A204.1 (cell line): ENCODE results near the gene ITPRIPL2.

Experiments
- FAIRE-seq: peaks from 2 replicates; lab custom pipeline; 2012; peaks lifted over from hg19 to GRCh38; lab: Jason Lieb, UNC

The ITPRIPL2 gene

DNA sequence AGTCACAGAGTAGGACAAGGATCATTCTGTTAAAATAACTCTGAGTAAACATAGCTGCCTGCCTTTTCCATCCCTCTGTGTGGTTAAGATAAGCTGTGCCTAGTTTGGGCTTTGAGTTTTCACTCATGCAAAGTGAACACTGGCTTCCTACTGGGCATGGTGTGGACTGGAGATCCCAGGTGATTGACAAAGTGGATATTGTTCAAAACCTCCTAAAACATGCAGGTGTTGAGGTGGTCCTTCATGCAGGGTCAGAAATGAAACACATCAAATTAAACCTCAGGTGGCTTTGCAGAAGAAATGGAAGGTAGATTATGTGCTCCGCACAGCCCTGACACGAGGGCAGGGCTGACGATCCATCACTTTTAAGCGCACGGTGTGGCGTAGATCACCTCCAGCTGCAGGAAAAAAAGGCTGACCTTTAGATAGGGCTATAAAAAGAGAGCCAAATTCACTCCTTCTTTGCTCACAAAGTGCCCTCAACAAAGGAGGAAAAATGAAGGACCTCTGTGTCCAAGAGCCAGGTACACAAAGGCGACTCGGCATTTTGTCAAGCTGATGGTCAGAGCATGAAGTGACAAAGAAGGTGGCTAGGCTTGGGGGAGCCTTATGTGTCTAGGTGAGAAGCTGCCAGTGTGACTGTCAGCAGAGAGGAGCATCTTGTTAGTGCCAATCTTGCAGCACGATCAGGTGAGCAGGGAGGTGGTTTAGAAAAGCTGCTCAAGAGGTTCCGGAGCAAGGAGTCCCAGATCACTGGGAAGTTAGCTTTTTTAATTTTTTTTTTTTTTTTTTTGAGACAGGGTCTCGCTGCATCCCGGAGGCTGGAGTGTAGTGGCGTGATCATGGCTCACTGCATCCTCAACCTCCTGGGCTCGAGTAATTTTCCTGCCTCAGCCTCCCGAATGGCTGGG is 19.9 kb upstream of the ITPRIPL2 start:
- FAIRE-seq: no peak

DNA sequence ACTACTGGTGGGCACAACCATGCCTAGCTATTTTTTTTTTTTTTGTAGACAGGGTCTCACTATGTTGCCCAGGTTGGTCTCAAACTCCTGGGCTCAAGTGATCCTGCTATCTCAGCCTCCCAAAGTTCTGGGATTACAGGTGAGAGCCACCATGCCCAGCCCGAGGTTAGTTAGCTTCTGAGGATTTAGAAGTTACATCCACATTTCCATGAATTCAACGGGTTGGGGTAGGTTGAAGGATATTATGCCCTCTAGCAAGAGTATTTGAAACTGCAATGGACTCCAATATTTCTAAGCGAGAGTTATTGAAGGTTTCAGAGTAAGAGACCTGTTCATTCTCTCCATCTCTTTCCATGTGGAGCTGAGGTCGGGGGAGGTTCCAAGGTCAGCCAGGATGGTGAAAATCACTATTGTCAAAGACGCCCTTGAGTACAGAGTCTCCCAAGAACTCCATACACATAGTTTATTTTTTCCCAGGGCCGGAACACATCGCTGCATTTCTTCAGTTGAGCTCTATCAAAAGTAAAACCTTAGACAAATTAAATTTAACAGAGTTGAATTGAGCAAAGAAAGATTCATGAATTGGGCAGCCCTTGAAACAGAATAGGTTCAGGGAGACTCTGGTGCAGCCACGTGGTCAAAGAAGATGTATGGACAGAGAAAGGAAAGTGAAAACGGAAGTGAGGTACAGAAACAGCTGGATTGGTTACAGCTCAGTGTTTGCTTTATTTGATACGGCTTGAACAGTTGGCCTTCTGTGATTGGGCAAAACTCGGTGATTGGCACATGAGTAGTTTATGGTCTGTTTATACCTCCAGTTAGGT is 19.0 kb upstream of the ITPRIPL2 start:
- FAIRE-seq: no peak

DNA sequence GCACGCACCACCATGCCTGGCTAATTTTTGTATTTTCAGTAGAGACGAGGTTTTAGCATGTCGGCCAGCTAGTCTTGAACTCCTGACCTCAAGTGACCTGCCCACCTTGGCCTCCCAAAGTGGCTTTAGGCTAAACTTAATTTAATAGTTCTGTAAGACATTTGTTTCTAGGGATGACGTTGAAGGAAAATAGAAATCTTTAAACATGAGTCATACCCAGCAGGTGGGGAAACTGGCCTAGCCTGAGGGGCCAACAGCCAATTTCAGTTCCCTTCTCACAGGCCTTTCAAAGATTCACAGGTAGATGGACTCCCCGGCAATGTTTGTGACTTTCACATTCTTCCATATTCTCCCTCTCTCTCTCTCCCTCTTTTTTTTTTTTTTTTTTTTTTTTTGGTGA is 18.1 kb upstream of the ITPRIPL2 start:
- FAIRE-seq: no peak

DNA sequence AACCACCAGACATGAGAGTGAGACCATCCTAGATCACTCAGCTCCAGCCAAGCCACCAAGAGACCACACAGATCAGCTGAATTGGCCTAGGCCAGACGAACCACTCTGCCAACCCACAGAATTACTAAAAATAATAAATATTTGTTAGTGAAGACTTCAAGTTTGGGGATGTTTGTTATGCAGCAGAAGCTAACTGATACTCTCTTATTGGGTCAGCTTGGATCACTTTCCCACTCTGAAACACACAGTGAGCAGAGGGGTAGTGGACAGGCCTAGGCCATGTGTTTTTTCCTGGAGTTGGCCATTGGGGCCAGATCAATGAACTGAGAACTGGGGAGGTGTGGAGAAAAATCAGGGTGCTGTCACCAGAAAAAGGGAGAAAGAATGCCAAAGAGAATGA is 15.6 kb upstream of the ITPRIPL2 start:
- no peak for FAIRE-seq

DNA sequence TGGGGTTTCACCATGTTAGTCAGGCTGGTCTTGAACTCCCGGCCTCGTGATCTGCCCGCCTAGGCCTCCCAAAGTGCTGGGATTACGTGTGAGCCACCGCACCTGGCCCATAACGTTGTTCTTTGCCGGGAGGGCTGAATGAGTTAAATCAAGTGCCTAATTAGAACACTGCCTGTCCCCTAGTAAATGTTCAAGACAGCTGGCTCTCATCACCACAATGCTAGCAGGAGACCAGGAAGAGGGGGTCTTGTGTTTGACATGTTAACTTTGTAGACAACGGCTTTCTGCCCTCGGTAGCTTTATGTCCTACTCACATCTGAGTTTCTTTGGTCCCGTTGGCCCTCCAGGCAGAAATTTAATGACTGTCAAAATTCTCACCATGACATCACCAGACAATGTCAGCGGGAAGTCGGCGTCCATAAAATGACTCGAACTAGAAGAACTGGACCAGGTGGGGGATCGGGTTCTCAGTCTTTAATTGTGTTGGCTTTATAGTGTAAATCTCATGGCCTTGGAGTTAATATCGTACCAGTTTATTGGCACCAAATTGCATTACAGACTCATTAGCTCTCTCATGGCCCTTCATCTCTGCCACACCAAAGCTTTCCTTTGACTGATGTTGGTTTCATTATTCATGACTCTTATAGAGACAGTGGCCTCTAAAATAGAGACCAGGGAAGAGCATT is 11.4 kb upstream of the ITPRIPL2 start:
- FAIRE-seq: no peak

DNA sequence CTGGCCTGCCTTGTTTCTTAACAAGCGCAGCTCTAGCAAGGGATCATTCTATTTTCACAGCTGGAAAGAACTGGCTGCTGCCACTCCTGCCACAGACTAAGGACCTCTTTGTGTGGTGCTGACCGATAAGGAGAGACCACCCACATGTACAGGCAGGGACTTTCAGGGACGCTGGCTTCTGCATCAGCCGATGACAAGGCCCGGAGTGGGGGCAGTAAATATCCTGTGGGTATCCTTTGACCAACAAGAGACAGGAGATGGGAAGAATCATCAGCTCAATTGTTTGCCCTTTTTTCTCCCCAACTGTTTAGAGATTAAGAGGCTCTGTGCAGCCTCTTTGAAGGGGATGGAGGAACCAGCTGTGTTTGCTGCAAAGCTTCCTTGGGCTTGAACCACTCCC is 9.2 kb upstream of the ITPRIPL2 start:
- no peak for FAIRE-seq

DNA sequence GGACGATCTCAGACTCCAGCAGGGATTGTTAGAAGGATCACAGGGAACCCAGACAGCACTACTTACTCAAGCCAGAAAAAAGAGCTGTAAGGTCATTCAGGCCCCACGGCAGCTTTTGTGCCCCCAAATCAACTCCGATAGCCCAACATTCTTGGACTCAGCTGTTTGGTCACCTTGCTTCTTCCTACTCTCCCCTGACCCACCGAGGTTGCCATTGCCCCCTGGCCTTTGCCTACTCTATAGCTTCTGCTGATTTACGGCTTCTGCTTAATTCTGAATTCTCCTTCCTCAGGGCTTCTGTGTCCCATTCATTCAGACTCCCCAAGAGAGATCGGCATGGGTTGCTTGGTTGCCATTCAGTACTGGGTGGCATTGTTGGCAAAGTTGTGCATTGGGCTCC is 8.6 kb upstream of the ITPRIPL2 start:
- no peak for FAIRE-seq

DNA sequence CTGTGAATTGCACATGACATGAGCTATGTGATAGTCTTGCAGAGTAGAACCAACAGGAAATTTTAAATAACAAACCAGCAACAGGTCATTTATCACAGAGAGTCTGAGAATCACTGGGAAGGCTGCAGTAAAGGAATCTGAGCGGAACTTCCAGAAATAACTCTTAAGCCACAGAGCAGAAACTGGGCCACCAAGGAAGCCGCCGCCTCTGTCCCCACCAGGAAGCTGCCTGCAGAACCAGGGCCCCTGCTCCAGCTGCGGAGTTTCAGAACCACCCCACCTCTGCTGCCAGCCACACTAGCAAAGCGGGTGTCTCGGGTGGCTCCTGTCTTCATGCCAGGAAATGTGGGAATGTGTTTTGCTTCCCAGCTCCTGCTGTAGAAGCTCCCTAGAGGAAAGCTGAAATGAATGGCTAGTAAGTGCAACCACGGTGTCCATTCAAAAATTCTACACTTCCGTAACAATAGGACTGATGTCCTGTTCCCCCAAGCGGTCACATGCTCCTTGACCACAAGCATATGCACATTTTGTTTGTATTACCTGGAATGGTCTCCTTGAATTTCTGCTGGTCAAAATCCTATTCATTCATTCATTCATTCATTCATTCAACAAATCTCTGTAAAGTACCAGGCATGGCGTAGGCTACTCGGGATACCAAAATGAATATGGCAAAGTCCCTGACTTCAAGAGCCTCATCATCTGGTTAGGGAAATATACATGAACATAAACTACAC is 7.7 kb upstream of the ITPRIPL2 start:
- FAIRE-seq: no peak

DNA sequence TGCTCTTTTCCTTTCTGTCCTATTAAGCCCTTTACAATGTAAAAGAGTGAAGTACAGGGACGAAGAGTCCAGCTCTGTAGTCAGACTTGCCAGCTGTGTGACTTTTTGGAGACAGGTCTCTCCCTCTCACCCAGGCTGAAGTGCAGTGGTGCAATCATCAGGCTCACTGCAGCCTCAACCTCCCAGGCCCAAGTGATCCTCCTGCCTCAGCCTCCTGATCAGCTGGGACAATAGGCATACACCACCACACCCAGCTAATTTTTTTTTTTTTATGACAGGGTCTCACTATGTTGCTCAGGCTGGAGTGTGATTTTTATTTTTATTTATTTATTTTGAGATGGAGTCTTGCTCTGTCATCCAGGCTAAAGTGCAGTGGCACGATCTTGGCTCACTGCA is 7.1 kb upstream of the ITPRIPL2 start:
- FAIRE-seq: no peak

DNA sequence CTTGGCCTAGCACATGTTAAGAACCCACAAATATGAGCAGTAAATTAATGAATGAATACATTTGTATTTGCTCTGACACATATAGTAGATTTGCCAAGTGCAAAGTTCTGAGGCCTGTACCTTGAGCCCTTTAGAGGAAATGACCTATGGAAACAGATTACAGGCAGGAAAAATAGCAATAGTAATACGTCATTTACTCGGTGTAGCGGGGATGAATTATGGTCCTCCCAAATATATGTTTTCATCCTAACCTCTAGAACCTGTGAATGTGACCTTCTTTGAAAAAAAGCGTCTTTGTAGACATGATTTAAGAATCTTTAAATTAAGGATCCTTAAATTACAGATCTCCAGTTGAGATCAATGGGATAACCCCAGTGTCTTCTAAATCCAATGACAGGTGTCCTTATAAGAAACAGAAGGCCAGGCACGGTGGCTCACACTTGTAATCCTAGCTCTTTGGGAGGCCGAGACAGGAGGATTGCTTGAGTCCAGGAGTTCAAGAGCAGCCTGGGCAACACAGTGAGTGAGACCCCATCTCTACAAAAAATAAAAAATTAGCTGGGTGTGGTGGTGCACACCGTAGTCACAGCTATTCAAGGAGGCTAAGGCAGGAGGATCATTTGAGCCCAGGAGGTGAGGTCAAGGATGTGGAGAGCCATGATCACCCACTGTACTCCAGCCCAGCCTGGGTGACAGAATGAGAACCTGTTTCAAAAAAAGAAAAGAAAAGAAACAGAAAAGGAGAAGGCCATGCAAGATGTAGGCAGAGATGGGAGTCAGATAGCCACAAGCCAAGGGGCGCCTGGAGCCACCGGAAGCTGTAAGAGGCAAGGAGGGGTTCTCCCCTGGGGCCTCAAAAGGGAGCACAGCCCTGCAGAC is 5.1 kb upstream of the ITPRIPL2 start:
- FAIRE-seq: no peak

DNA sequence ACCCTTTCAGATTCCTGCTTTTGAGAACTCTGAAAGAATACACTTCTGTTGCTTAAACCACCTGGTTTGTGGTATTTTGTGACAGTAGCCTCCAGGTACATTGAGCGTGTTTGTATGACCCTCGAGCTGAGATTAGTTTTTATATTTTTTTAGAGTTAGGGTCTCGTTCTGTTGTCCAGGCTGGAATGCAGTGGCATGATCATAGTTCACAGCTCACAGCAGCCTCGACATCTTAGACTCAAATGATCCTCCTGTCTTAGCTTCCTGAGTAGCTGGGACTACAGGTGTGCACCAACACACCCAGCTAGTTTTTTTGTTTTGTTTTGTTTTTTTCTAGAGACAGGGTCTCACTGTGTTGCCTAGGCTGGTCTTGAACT is 4.5 kb upstream of the ITPRIPL2 start:
- FAIRE-seq: no peak

DNA sequence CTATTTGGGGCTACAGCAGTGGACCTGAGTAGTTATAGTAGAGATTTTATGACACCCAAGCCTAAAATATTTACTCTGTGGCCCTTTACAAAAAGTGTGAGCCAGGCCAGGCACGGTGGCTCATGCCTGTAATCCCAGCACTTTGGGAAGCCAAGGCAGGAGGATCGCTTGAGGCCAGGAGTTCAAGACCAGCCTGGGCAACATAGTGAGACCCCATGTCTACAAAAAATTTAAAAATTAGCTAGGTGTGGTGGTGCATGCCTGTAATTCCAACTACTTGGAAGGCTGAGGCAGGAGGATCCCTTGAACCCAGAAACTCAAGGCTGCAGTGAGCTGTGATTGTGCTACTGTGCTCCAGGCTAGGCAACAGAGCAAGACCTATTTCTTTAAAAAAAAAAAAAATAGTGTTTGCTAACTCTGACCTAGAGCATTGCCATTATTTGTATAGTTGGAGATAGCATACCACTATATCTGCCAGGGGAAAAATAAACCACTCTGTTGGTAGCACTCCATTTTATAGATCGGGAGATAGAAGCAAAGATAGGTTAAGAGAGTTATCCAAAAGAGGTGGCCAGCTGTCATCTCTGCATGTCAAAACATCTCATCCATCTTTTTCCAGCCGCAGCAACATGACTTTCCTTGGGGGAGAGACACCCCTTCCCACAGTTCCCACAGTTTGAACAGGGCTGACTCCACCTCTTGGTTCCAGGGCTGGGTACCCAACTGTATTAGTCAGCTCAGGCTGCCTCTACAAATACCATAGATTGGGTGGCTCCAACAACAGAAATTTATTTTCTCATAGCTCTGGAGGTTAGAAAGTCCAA is 3.0 kb upstream of the ITPRIPL2 start:
- FAIRE-seq: no peak

DNA sequence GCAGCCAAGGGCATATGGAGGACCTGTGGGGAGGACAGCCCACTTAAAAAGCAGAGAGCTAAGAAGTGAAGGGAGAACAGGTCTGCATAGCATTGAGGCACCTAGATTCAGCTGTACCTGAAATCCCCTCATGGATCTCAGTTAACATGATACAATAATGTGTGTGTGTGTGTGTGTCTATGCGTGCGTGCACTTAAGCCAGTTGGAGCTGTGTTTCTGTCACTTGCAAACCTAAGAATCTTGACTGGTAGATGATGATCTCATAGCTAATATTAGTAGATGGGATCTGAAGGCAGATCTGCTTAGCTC is 1.7 kb upstream of the ITPRIPL2 start:
- no peak for FAIRE-seq

DNA sequence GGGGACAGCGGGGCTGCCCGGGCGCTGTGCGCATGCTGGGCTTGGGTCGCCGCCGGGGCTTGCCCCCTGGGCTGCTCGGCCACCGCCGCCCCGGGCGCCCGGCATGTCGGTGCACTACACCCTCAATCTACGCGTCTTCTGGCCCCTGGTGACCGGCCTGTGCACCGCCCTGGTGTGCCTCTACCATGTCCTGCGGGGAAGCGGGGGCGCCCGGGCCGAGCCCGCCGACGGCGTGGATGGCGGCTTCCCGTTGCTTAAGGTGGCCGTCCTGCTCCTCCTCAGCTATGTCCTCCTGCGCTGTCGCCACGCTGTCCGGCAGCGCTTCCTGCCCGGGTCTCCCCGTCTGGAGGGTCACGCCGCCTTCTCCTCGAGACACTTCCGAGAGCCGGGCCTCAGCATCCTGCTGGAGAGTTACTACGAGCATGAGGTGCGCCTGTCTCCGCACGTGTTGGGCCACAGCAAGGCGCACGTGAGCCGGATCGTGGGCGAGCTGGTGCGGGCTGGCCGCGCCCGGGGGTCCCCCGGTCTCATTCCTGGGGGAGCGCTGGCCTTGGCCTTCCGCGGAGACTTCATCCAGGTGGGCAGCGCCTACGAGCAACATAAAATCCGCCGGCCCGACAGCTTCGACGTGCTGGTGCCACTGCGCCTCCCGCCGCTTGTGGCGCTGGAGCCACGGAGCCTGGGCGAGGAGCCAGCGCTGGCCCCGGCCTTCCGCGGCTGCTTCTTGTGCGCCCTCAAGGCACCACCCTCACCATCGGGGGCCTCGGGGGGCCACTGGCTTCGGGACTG is 789 bp downstream of the ITPRIPL2 start:
- no peak for FAIRE-seq

DNA sequence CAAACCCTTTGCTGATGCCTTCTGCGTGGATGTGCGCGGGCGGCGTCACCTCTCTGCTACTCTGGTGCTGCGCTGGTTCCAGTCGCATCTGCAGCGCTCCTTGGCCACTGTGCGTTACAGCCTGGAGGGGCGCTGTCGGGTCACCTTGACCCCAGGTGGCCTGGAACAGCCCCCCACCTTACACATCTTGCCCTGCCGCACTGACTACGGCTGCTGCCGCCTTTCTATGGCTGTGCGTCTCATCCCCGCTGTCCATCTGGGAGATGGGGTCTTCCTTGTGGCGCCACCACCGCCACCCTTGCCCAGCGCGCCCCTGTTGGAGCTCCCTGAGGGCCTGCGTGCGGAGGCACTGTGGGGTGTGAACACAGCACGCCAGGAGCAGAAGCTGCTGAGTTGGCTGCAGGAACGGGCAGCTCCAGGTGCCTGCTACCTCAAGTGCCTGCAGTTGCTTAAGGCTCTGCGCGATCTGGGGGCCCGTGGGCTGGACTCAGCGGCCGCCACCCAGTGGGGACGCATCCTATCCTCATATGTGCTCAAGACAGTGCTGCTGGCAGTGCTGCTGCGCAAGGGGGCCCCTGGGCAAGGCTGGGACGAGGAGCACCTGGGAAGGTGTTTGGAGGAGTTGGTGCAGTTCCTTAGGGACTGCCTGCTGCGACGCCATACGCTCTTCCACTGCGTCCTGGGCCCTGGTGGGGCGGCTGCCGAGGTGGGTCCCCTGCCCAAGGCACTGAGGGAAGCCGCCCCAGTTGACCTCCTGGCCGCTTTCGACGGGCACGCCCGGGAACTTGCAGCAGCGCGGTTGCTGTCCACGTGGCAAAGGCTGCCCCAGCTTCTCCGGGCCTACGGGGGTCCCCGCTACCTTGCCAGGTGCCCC is 1.6 kb downstream of the ITPRIPL2 start:
- FAIRE-seq: no peak

DNA sequence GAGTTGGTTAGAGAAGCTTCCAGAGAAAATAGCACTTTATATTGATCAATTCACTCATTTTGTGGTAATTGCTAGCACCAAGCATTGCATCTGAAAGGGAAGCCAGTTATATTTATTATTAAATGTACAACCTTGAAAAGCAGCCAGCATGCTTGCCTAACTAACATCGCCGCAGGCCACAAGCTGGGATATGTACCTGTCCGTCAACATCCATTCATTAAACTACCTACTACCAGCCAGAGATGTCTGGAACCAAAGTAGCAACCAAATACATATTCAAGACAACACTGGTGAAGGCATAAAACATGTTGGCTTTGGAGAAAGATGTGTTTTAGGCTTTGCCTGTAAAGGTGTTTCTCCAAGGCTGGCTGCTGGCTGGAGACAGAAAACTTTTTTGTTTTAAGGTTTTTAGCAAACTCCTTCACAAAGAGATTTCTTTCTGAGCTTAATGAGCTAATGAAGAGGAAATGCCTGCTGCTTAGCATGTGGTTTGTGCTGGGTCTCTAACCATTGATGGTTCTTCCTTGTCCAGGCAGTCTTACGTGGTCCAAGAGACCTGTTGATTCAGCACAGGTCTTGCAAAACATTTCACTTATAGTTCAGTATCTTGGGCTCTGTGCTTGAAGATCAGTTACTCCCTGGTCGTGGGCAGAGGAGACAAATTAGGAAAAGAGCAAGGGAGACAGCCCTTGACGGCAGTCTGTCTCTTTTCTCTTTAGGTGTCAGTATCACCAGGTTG is 3.1 kb downstream of the ITPRIPL2 start:
- no peak for FAIRE-seq

DNA sequence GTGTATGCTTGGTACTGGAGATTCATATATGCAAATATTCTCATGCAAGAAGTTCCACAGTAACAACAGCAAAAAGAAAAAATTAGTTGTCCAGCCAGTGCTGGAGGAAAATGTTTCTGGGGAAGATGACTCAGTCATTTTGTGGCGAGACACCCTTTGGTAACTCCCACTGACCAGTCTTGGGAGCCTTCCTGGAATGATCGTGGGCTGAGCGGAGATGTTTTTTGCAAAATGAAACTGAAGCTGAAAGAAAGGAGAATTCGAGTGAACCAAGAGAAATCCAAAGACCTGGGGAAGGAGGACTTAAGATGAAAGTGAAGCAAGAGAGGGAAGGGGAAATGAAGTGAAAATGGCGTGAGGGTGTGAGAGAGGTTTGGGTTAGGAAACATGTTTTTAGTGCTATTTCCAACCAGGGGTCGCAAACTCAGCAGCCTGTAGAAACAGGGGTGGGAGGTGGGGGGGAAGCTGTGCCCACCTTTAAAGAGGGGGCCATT is 5.2 kb downstream of the ITPRIPL2 start:
- FAIRE-seq: no peak

DNA sequence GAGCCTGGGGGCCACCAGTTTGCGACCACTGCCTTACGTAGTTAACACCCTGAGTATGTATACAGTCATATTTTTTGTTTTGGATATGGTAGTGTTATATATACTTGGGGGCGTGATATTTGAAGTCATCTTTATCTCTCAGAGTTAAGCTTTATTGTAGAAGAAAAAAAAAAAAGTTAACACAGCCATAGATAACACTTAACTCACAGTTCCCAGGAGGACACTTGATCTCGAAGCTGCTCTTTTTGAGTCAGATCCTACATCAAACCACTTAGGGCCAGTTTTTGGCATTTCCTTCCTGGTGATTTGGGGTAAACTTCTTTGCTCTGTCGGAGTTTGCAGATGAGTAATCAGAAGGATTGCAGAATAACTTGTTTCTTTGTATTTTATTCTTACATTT is 5.8 kb downstream of the ITPRIPL2 start:
- no peak for FAIRE-seq
